Liver (tissue), 3 donors: Measurements from ENCODE around the gene SHROOM2.

Experiments
- ATF3 ChIP-seq: IDR thresholded peaks from 2 replicates; pipeline ENCODE4 v1.6.1; 2016; ENCODE audit warnings: antibody characterized with exemption
- CTCF ChIP-seq: fragments of 150-350 bp; IDR thresholded peaks from 2 replicates; pipeline ENCODE4 v1.5.1; 2017; ENCODE audit warnings: improper control_type of control experiment, low read depth, low read length; ENCODE audit not compliant: missing input control
- RAD21 ChIP-seq, 2 donors: IDR thresholded peaks; 2 replicates each; pipeline ENCODE4 v1.6.1; 2016; ENCODE audit warnings: antibody characterized with exemption in 2 of 2, mild to moderate bottlenecking in 2 of 2
- REST ChIP-seq: IDR thresholded peaks from 2 replicates; pipeline ENCODE4 v1.6.1; 2016; ENCODE audit warnings: antibody characterized with exemption, mild to moderate bottlenecking
- RXRA ChIP-seq, 2 donors: IDR thresholded peaks; 2 replicates each; pipeline ENCODE4 v1.6.1; 2017 to 2018; ENCODE audit warnings: antibody characterized with exemption in 2 of 2, mild to moderate bottlenecking in 1 of 2
- SP1 ChIP-seq: IDR thresholded peaks from 2 replicates; pipeline ENCODE4 v1.6.1; 2018; ENCODE audit warnings: antibody characterized with exemption, mild to moderate bottlenecking
- TAF1 ChIP-seq: conservative IDR thresholded peaks from 2 replicates; pipeline ENCODE4 v1.6.1; 2016; ENCODE audit warnings: antibody characterized with exemption, mild to moderate bottlenecking
- donor health status: healthy.
- donor health status: healthy.

GRCh38 chrX:9821572-9821971, 35.3 kb downstream of the SHROOM2 start:
- TF ChIP-seq TAF1, result no peak
- TF ChIP-seq CTCF, result no peak
- TF ChIP-seq REST, result no peak
- no peak for TF ChIP-seq RXRA (IDR thresholded peaks at IDR 0.05)
- TF ChIP-seq ATF3, result no peak
- no peak for TF ChIP-seq SP1
- no peak for TF ChIP-seq RAD21 (IDR thresholded peaks at IDR 0.05)
